K562 (cell line): ENCODE data around the gene GPR108. TPM values are rescaled to one million over a fixed set of nuclear protein-coding genes. Genes with fewer than 3 reads are reported as not detected.
A peak's percentile ranks its signal among the peaks of the same experiment; 100 is the strongest.

Experiments
- CBFA2T2 ChIP-seq: fragments of 450-650 bp; conservative IDR thresholded peaks from 2 replicates; pipeline ENCODE4 v1.6.1; 2017; ENCODE audit warnings: mild to moderate bottlenecking
- DDX20 ChIP-seq: fragments of 450-650 bp; IDR thresholded peaks from 2 replicates; pipeline ENCODE4 v1.6.1; 2016; ENCODE audit warnings: missing genetic modification characterization, low read depth, mild to moderate bottlenecking, missing compliant biosample characterization, moderate library complexity
- DLX4 ChIP-seq: fragments of 250-450 bp; sonication (Bioruptor Pico); IDR thresholded peaks from 2 replicates; pipeline ENCODE4 v1.6.1; 2021; ENCODE audit warnings: mild to moderate bottlenecking
- DPF2 ChIP-seq: fragments of 450-650 bp; IDR thresholded peaks from 2 replicates; pipeline ENCODE4 v1.6.1; 2016
- HIVEP1 ChIP-seq: fragments of 250-450 bp; sonication (Bioruptor Pico); IDR thresholded peaks from 2 replicates; pipeline ENCODE4 v1.4.0; 2020; ENCODE audit warnings: mild to moderate bottlenecking
- HNRNPK ChIP-seq: fragments of 200-400 bp; formaldehyde crosslinking; IDR thresholded peaks from one replicate; pipeline ENCODE4 v1.6.1; 2018; ENCODE audit warnings: mild to moderate bottlenecking, low read depth, low read length; ENCODE audit not compliant: poor library complexity, severe bottlenecking
- HSF4 ChIP-seq: fragments of 250-450 bp; sonication (Bioruptor Pico); IDR thresholded peaks from 2 replicates; pipeline ENCODE4 v2.1.2; 2022; ENCODE audit warnings: mild to moderate bottlenecking, moderate library complexity, borderline replicate concordance
- LCOR ChIP-seq: sonication (generic); formaldehyde crosslinking; IDR thresholded peaks from 2 replicates; pipeline ENCODE4 v1.8.0; 2022; ENCODE audit warnings: mild to moderate bottlenecking, missing genetic modification reagents
- MNT ChIP-seq, 2 experiments: fragments of 450-650 bp; conservative IDR thresholded peaks; 2 replicates each; pipeline ENCODE4 v1.6.1; 2017; ENCODE audit warnings: mild to moderate bottlenecking in 2 of 2, moderate library complexity in 2 of 2
- OTX1 ChIP-seq: fragments of 450-650 bp; formaldehyde crosslinking; IDR thresholded peaks from 2 replicates; pipeline ENCODE4 v1.4.0; 2022; ENCODE audit warnings: mild to moderate bottlenecking
- PPARD ChIP-seq: fragments of 250-450 bp; sonication (Bioruptor Pico); IDR thresholded peaks from 2 replicates; pipeline ENCODE4 v1.8.0; 2022; ENCODE audit warnings: inconsistent platforms, mild to moderate bottlenecking, moderate library complexity
- PTTG1 ChIP-seq: fragments of 450-650 bp; IDR thresholded peaks from 2 replicates; pipeline ENCODE4 v1.6.1; 2016; ENCODE audit warnings: low read depth, mild to moderate bottlenecking, missing genetic modification characterization, missing compliant biosample characterization
- SMAD1 ChIP-seq: fragments of 150-350 bp; IDR thresholded peaks from 2 replicates; pipeline ENCODE4 v1.6.1; 2014; ENCODE audit warnings: low read length, low read depth; ENCODE audit not compliant: partially characterized antibody
- SRSF9 ChIP-seq: fragments of 200-400 bp; formaldehyde crosslinking; IDR thresholded peaks from 2 replicates; pipeline ENCODE4 v1.6.1; 2017; ENCODE audit warnings: low read depth, low read length, borderline replicate concordance
- TCF7 ChIP-seq: sonication (generic); IDR thresholded peaks from 2 replicates; pipeline ENCODE4 v1.6.1; 2016; ENCODE audit warnings: antibody characterized with exemption, borderline replicate concordance
- ZBTB5 ChIP-seq: fragments of 450-650 bp; IDR thresholded peaks from 2 replicates; pipeline ENCODE4 v1.6.1; 2017; ENCODE audit warnings: antibody characterized with exemption
- ZBTB7A ChIP-seq: IDR thresholded peaks from 2 replicates; pipeline ENCODE4 v1.6.1; 2011; ENCODE audit warnings: low read depth, mild to moderate bottlenecking, low read length, moderate library complexity, borderline replicate concordance; ENCODE audit not compliant: control insufficient read depth
- ZNF316 ChIP-seq: fragments of 450-650 bp; IDR thresholded peaks from 2 replicates; pipeline ENCODE4 v1.6.1; 2016
- ZNF589 ChIP-seq: fragments of 200-800 bp; sonication (Bioruptor generic); IDR thresholded peaks from 2 replicates; pipeline ENCODE4 v1.6.1; 2016; ENCODE audit warnings: low read depth, missing genetic modification characterization, missing compliant biosample characterization
- polyA plus RNA-seq, 8 experiments: library from polyadenylated mRNA; depleted of rRNA in 4 of 8; stranded (reverse) in 5 of 8; unstranded in 3 of 8; fragments of >200 nt; fragmentation: Nextera tagmentation in 2 of 8; fragmentation: Illumina TruSeq in 1 of 8; extraction: Ambion mirVana in 2 of 8; extraction: Trizol in 1 of 8; gene quantifications; 2 replicates each; pipeline versions ENCODE4 v1.2.1 to v1.2.3, GENCODE V29; 2011 to 2014; ENCODE audit warnings: inconsistent platforms in 1 of 8, missing spikeins in 1 of 8
- total RNA-seq, 7 experiments: library from RNA; depleted of rRNA in 6 of 7; stranded (reverse); fragments of >200 nt in 6 of 7; fragmentation: Illumina TruSeq in 2 of 7; extraction: Trizol in 2 of 7; gene quantifications; 2 replicates each; pipeline versions ENCODE4 v1.2.1 to v1.2.3, GENCODE V29; 2011 to 2021; ENCODE audit warnings: low replicate concordance in 1 of 7
- TF ChIP-seq, protein P1 (sequence below): sonication (generic); formaldehyde crosslinking; IDR thresholded peaks from 2 replicates; pipeline ENCODE4 v1.8.0; 2023; ENCODE audit warnings: mild to moderate bottlenecking, missing genetic modification reagents
- TF ChIP-seq, protein P2 (sequence below): sonication (generic); formaldehyde crosslinking; IDR thresholded peaks from 2 replicates; pipeline ENCODE4 v1.8.0; 2022; ENCODE audit warnings: missing genetic modification reagents, mild to moderate bottlenecking, moderate library complexity, borderline replicate concordance

The GPR108 gene
- total and polyA plus RNA-seq, 9 of the 15 experiments (the other 6 are each of a cell fraction or from before 2014, with no cell fraction given) = 2.4 to 33.2 (median 24.4) TPM

- peak; percentile 91; the same call in 1 of the 2 replicates for TF ChIP-seq ZBTB7A
- no peak for TF ChIP-seq DLX4 (CRISPR knock-in tag)
- no peak for TF ChIP-seq ZNF316
- no peak for TF ChIP-seq TCF7
- no peak for TF ChIP-seq SRSF9
- TF ChIP-seq HSF4 (CRISPR knock-in tag) = no peak
- 0 out of 2 replicates have a peak, but pooled peaks have one; percentile 59 for TF ChIP-seq LCOR (CRISPR knock-in tag)
- no peak for TF ChIP-seq DPF2
- no peak for TF ChIP-seq PTTG1 (tag)
- TF ChIP-seq, protein P1, sequence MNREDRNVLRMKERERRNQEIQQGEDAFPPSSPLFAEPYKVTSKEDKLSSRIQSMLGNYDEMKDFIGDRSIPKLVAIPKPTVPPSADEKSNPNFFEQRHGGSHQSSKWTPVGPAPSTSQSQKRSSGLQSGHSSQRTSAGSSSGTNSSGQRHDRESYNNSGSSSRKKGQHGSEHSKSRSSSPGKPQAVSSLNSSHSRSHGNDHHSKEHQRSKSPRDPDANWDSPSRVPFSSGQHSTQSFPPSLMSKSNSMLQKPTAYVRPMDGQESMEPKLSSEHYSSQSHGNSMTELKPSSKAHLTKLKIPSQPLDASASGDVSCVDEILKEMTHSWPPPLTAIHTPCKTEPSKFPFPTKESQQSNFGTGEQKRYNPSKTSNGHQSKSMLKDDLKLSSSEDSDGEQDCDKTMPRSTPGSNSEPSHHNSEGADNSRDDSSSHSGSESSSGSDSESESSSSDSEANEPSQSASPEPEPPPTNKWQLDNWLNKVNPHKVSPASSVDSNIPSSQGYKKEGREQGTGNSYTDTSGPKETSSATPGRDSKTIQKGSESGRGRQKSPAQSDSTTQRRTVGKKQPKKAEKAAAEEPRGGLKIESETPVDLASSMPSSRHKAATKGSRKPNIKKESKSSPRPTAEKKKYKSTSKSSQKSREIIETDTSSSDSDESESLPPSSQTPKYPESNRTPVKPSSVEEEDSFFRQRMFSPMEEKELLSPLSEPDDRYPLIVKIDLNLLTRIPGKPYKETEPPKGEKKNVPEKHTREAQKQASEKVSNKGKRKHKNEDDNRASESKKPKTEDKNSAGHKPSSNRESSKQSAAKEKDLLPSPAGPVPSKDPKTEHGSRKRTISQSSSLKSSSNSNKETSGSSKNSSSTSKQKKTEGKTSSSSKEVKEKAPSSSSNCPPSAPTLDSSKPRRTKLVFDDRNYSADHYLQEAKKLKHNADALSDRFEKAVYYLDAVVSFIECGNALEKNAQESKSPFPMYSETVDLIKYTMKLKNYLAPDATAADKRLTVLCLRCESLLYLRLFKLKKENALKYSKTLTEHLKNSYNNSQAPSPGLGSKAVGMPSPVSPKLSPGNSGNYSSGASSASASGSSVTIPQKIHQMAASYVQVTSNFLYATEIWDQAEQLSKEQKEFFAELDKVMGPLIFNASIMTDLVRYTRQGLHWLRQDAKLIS = peak; percentile 80; the same call in 1 of the 2 replicates
- no peak for TF ChIP-seq OTX1
- 0 out of 2 replicates have a peak, but pooled peaks have one; percentile 16 for TF ChIP-seq ZBTB5
- TF ChIP-seq MNT (conservative IDR thresholded peaks at IDR 0.05) = peak; percentile 27 to 55; a peak in 2 of 4 replicates
- no peak for TF ChIP-seq CBFA2T2
- no peak for TF ChIP-seq DDX20
- no peak for TF ChIP-seq PPARD (CRISPR knock-in tag)
- TF ChIP-seq HIVEP1 (CRISPR knock-in tag) = no peak
- no peak for TF ChIP-seq SMAD1
- TF ChIP-seq HNRNPK = no peak
- TF ChIP-seq ZNF589 (CRISPR knock-in tag) = peak; percentile 39; the same call in 1 of the 2 replicates
- TF ChIP-seq, protein P2, sequence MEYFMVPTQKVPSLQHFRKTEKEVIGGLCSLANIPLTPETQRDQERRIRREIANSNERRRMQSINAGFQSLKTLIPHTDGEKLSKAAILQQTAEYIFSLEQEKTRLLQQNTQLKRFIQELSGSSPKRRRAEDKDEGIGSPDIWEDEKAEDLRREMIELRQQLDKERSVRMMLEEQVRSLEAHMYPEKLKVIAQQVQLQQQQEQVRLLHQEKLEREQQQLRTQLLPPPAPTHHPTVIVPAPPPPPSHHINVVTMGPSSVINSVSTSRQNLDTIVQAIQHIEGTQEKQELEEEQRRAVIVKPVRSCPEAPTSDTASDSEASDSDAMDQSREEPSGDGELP (CRISPR knock-in tag) = no peak; the same call in 1 of the 2 replicates
Observed at GRCh38 chr19:6736917-6737283, 480 bp downstream of the GPR108 start (continued).
